Glomerular visceral epithelial cell (primary cell): ENCODE results near the gene PACSIN1.

Experiments
- DNase-seq: peaks from one replicate; pipeline ENCODE4 v3.0.0-alpha.2; 2016; ENCODE audit errors: extremely low spot score

Gene PACSIN1

GRCh38 chr6:34465531-34466241 is at the start of gene PACSIN1:
TSS of gene PACSIN1 (plus strand) at chr6:34466076. CDS start at chr6:34526306, 60,230 bp downstream.
- DNase-seq = no peak

- DNase-seq = no peak
These were observed 49.0 kb upstream of the PACSIN1 start for GRCh38 chr6:34416877-34417371.

GRCh38 chr6:34418367-34418766 is 47.5 kb upstream of the PACSIN1 start:
- DNase-seq = no peak

GRCh38 chr6:34423254-34423653 is 42.6 kb upstream of the PACSIN1 start:
- no peak for DNase-seq

GRCh38 chr6:34424200-34425131 is 41.4 kb upstream of the PACSIN1 start:
- DNase-seq = no peak

GRCh38 chr6:34425132-34425497 is 40.8 kb upstream of the PACSIN1 start:
- DNase-seq = no peak

- DNase-seq = peak; percentile 94
These were observed 40.1 kb upstream of the PACSIN1 start, which contains the start of gene RPS10 for GRCh38 chr6:34425498-34426410. TSS of gene RPS10 (minus strand) at chr6:34426069. CDS start at chr6:34425221, 848 bp downstream.

- DNase-seq = no peak
These were observed 30.0 kb upstream of the PACSIN1 start for GRCh38 chr6:34435916-34436315.

- DNase-seq = no peak
These were observed 28.9 kb upstream of the PACSIN1 start for GRCh38 chr6:34436803-34437643.

- DNase-seq = no peak
These were observed 28.3 kb upstream of the PACSIN1 start for GRCh38 chr6:34437644-34437970.

- no peak for DNase-seq
These were observed 27.2 kb upstream of the PACSIN1 start for GRCh38 chr6:34438705-34439104.

- DNase-seq = no peak
These were observed 26.4 kb upstream of the PACSIN1 start for GRCh38 chr6:34439442-34439841.

GRCh38 chr6:34441526-34441925 is 24.4 kb upstream of the PACSIN1 start:
- DNase-seq = no peak

- no peak for DNase-seq
These were observed 20.5 kb upstream of the PACSIN1 start for GRCh38 chr6:34445313-34445860.

GRCh38 chr6:34447386-34447785 is 18.5 kb upstream of the PACSIN1 start:
- no peak for DNase-seq

- DNase-seq = no peak
These were observed 18.0 kb upstream of the PACSIN1 start for GRCh38 chr6:34447910-34448309.

- DNase-seq = no peak
These were observed 14.7 kb upstream of the PACSIN1 start for GRCh38 chr6:34451192-34451591.

GRCh38 chr6:34455831-34456230 is 10.0 kb upstream of the PACSIN1 start:
- no peak for DNase-seq

- no peak for DNase-seq
These were observed 8.5 kb upstream of the PACSIN1 start for GRCh38 chr6:34457382-34457741.
